HK-2 (cell line): ENCODE measurements around the gene CTSH.

Experiments
- DNase-seq: peaks from one replicate; pipeline ENCODE4 v3.0.0-alpha.2; 2018; ENCODE audit not compliant: unreplicated experiment

The CTSH gene

GRCh38 chr15:78977591-78978347, 32.9 kb upstream of the CTSH start:
- DNase-seq, result no peak

GRCh38 chr15:78977091-78977571, 32.3 kb upstream of the CTSH start:
- no peak for DNase-seq

- DNase-seq, result no peak
Measured at GRCh38 chr15:78976691-78977090, 31.8 kb upstream of the CTSH start.

GRCh38 chr15:78974272-78974918, 29.5 kb upstream of the CTSH start:
- no peak for DNase-seq

GRCh38 chr15:78969687-78970349, 25.0 kb upstream of the CTSH start:
- DNase-seq, result no peak

GRCh38 chr15:78968539-78969271, 23.9 kb upstream of the CTSH start:
- no peak for DNase-seq

- no peak for DNase-seq
Measured at GRCh38 chr15:78968114-78968513, 23.3 kb upstream of the CTSH start.

- DNase-seq, result no peak
Measured at GRCh38 chr15:78960308-78960707, 15.5 kb upstream of the CTSH start.

- DNase-seq, result no peak
Measured at GRCh38 chr15:78959360-78959759, 14.5 kb upstream of the CTSH start.

GRCh38 chr15:78957416-78958093, 12.7 kb upstream of the CTSH start:
- no peak for DNase-seq

- no peak for DNase-seq
Measured at GRCh38 chr15:78956937-78957336, 12.1 kb upstream of the CTSH start.

GRCh38 chr15:78955355-78955754, 10.5 kb upstream of the CTSH start:
- no peak for DNase-seq

- DNase-seq, result no peak
Measured at GRCh38 chr15:78951841-78952238, 7.0 kb upstream of the CTSH start.

- no peak for DNase-seq
Measured at GRCh38 chr15:78950902-78951840, 6.3 kb upstream of the CTSH start.

- DNase-seq, result no peak
Measured at GRCh38 chr15:78950343-78950742, 5.5 kb upstream of the CTSH start.

- DNase-seq, result no peak
Measured at GRCh38 chr15:78949461-78949860, 4.6 kb upstream of the CTSH start.

GRCh38 chr15:78947506-78947905, 2.7 kb upstream of the CTSH start:
- DNase-seq, result no peak

- DNase-seq, result no peak
Measured at GRCh38 chr15:78946493-78946892, 1.6 kb upstream of the CTSH start.

- DNase-seq, result peak; percentile 26
Measured at GRCh38 chr15:78944202-78944625, 632 bp downstream of the CTSH start.

GRCh38 chr15:78943692-78944091, 1.2 kb downstream of the CTSH start:
- DNase-seq, result no peak
